ENCODE results near the gene SIL1.
A peak's percentile ranks its signal among the peaks of the same experiment; 100 is the strongest.
"Not testable (repeated sequence)": the region's sequence is repeated elsewhere in the genome, so short reads cannot be mapped to it uniquely, and the experiment has no call there.

Gene SIL1

DNA sequence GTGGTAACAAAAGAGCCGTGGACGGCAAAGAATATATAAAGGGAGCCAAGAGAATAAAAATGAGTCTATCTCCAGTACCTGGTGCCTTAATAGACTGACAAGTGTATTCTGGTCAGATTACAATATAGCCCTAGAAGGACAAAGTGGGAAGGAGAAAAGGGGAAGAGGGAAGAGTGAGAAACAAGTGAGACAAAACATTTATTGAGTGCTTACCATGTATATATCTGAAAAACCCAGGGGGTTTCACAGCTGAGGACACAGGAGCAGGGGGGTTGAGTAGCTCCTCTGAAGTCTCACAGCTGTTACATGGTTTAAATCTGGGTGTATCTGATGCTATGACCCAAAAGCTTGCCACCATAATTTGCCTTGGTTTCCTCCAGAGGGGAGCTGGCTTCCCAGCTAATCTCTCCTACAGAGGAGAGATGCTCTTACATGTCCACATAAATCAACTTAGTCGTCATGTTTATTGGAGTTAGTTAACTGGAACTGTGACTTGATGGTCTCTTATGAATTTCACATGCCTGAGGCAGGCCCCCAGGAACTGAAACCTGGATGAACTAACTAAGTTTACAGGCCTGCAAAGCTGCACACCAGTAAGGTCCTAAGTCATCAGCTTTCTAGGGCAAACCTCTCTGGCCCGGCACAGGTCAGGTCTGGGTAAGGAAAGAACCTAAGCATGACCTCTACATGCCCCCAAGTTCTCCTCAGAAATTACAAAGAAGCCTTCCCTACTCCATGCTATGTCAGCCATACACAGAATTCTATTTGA lies 15.5 kb downstream of the SIL1 start:
- DNase-seq (ENCODE audit: low read depth in 2 of 2), result no peak
- TF ChIP-seq, protein P1, sequence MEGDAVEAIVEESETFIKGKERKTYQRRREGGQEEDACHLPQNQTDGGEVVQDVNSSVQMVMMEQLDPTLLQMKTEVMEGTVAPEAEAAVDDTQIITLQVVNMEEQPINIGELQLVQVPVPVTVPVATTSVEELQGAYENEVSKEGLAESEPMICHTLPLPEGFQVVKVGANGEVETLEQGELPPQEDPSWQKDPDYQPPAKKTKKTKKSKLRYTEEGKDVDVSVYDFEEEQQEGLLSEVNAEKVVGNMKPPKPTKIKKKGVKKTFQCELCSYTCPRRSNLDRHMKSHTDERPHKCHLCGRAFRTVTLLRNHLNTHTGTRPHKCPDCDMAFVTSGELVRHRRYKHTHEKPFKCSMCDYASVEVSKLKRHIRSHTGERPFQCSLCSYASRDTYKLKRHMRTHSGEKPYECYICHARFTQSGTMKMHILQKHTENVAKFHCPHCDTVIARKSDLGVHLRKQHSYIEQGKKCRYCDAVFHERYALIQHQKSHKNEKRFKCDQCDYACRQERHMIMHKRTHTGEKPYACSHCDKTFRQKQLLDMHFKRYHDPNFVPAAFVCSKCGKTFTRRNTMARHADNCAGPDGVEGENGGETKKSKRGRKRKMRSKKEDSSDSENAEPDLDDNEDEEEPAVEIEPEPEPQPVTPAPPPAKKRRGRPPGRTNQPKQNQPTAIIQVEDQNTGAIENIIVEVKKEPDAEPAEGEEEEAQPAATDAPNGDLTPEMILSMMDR (IDR thresholded peaks at IDR 0.05; ENCODE audit: low read depth, low read length), result no peak
- no peak overlapping the region for H3K4me3 ChIP-seq (replicated peaks in 1 of 2; ENCODE audit: low read depth in 2 of 2, low read length in 2 of 2)

DNA sequence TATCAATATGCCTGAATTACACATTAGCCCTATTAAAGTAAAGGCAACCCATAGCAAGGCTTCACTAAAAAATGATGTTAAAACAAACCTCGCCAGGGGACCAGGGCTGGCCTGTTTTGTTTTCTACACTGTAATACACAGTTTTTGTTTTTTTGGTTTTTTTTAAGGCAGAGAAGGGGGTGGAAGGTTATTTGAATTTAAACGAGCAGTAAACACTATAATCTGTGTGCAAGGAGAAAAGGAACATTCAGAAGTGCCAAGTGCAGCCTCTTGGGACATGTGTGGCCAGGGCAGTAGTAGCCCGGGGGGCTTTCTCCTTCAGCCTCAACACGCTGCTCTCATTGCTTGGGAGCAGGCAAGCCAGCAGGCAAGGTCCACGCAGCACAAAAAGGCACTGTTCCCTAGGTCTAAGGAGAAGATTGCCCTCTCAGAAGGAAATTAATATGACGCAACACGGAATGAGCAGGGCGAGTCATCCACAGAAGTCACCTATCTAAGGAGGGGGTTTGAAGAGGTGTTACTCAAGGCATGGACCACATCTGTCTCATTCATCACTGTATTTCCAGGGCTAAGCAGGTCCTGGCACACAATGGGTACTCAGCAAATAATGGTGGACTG lies 16.2 kb downstream of the SIL1 start:
- TF ChIP-seq, protein P1 (IDR thresholded peaks at IDR 0.05; ENCODE audit: low read depth, low read length), result no peak
- no peak overlapping the region for H3K4me3 ChIP-seq (replicated peaks in 1 of 2; ENCODE audit: low read depth in 2 of 2, low read length in 2 of 2)
- DNase-seq (ENCODE audit: low read depth in 2 of 2), result peak; percentile 42 to 65

DNA sequence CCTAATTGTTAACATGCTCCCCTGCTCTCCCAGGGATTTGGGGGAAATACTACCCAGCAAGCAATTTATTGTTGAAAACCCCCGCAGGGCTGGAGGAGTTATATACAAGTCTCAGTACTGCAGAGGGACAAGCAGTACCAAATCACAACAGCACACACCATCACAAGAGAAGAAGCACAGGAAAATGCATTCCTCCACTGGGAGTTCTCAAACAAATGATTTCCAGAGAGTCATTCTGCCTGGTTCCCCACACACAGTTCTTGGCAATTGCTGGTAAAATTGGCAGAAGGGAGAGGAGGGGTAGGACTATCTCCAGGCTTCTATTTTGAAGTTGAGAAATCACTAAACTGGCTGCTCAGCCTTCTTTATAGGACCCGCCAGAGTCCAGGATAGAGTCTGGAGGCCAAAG lies 16.8 kb downstream of the SIL1 start:
- TF ChIP-seq, protein P1 (IDR thresholded peaks at IDR 0.05; ENCODE audit: low read depth, low read length), result no peak
- peak; percentile 4 to 68 for DNase-seq (ENCODE audit: low read depth in 2 of 2)
- H3K4me3 ChIP-seq (replicated peaks in 1 of 2; ENCODE audit: low read depth in 2 of 2, low read length in 2 of 2), result no peak overlapping the region

DNA sequence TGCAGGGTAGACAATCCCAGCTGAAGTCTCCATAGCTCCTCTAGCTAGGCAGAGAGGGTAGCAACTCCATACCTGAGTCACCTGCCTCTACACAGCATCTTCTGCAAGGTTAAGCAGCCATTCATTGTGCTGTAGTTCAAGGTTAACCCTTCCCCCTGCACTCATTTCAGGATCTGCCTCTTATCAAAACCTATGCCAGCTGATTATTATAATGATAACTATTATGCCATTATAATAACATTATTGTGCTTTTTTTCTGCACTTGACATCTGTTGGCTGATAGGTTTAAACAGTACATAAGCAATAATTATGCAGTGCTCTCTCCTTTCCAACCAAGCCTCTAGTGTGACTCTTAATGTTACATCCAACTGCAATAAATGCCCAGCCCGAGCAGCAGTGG lies 17.3 kb downstream of the SIL1 start:
- no peak for DNase-seq (ENCODE audit: low read depth in 2 of 2)
- TF ChIP-seq, protein P1 (IDR thresholded peaks at IDR 0.05; ENCODE audit: low read depth, low read length), result no peak
- no peak overlapping the region for H3K4me3 ChIP-seq (replicated peaks in 1 of 2; ENCODE audit: low read depth in 2 of 2, low read length in 2 of 2)

DNA sequence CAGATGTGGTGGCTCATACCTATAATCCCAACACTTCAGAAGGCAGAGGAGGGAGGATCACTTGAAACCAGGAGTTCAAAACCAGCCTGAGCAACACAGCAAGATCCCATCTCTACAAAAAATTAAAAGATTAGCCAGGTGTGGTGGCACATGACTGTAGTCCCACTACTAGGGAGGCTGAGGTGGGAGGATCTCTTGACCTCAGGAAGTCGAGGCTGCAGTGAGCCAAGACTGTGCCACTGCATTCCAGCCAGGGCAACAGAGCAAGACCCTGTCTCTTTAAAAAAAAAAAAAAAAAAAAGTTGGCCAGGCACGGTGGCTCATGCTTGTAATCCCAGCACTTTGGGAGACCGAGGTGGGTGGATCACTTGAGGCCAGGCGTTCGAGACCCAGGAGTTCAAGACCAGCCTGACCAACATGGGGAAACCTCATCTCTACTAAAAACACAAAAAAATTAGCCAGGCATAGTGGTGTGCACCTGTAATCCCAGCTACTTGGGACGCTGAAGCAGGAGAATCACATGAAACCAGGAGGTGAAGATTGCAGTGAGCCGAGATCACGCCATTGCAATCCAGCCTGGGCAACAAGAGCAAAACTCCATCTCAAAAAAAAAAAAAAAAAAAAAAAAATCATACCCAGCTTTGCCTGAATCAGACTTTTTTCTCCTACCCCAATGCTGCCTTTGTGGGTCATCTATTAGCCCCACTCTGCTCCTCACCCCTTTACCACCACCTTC lies 18.2 kb downstream of the SIL1 start:
- DNase-seq (ENCODE audit: low read depth in 2 of 2); H3K4me3 ChIP-seq (replicated peaks in 1 of 2; ENCODE audit: low read depth in 2 of 2, low read length in 2 of 2): not testable (repeated sequence)

DNA sequence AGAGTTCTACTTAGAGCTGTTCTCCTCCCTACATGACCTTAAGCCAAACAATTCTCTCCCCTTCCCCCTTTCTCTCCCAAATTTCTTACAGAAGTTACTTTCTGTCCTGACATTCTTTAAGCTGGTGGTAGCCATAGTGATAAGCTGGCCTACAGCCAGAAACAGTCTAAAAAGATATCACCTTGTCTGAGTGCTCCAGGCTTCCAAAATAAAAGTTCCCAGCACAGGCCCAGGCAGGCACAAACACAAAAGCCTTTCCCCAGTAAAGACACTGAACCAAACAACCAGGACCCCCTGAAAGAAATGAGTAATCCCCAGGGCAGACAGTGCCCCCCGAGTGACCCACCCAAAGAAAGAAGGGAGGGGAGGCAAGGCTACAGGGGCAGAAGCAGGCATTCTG lies 19.2 kb downstream of the SIL1 start:
- H3K4me3 ChIP-seq (replicated peaks in 1 of 2; ENCODE audit: low read depth in 2 of 2, low read length in 2 of 2), result no peak overlapping the region
- DNase-seq (ENCODE audit: low read depth in 2 of 2), result peak; percentile 31 to 87
- TF ChIP-seq, protein P1 (IDR thresholded peaks at IDR 0.05; ENCODE audit: low read depth, low read length), result no peak

DNA sequence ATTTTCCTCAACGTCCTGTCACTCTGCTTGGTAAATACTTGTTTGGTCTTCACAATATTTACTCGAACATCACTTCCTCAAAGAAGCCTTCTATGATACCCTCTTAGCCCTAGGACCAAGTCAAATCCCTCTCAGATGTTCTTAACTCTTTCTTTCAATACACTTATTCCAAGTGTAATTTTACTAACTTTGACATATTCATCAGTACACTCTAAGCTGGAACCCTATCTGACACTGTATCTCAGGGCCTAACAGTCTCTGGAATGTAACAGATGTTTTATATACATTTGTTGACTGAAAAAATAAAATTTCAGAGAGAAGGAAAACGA lies 19.6 kb downstream of the SIL1 start:
- TF ChIP-seq, protein P1 (IDR thresholded peaks at IDR 0.05; ENCODE audit: low read depth, low read length), result no peak
- H3K4me3 ChIP-seq (replicated peaks in 1 of 2; ENCODE audit: low read depth in 2 of 2, low read length in 2 of 2), result no peak overlapping the region
- no peak for DNase-seq (ENCODE audit: low read depth in 2 of 2)
